Chondrocyte (in vitro differentiated cells): ENCODE results near the gene PLEKHA4. TPM values are rescaled to one million over a fixed set of nuclear protein-coding genes. Genes with fewer than 3 reads are reported as not detected.
A peak's percentile ranks its signal among the peaks of the same experiment; 100 is the strongest.
"Not testable (repeated sequence)": the region's sequence is repeated elsewhere in the genome, so short reads cannot be mapped to it uniquely, and the experiment has no call there.

ENCODE experiments used
- DNase-seq: peaks from one replicate; pipeline ENCODE4 v3.0.0; 2021; ENCODE audit warnings: mixed read lengths, low spot score
- H3K27ac Mint-ChIP-seq: one replicate; pipeline ENCODE4 v1.8.0; 2021; ENCODE audit warnings: mild to moderate bottlenecking, moderate library complexity, mixed read lengths; ENCODE audit not compliant: unreplicated experiment
- H3K27me3 Mint-ChIP-seq: 2 replicates; pipeline ENCODE4 v1.8.0; 2021; ENCODE audit warnings: low read depth, mixed read lengths
- H3K36me3 Mint-ChIP-seq: 2 replicates; pipeline ENCODE4 v1.8.0; 2021; ENCODE audit warnings: low read depth, mixed read lengths
- H3K4me1 Mint-ChIP-seq: 2 replicates; pipeline ENCODE4 v1.8.0; 2021; ENCODE audit warnings: low read depth, mild to moderate bottlenecking, mixed read lengths
- H3K4me3 Mint-ChIP-seq: one replicate; pipeline ENCODE4 v1.8.0; 2021; ENCODE audit warnings: mild to moderate bottlenecking, moderate library complexity, mixed read lengths; ENCODE audit not compliant: unreplicated experiment
- H3K9me3 Mint-ChIP-seq: 2 replicates; pipeline ENCODE4 v1.8.0; 2021; ENCODE audit warnings: low read depth, mixed read lengths
- CTCF ChIP-seq: fragments of 200-600 bp; sonication (generic); IDR thresholded peaks from 2 replicates; pipeline ENCODE4 v1.5.0; 2021; ENCODE audit warnings: antibody characterized with exemption, mild to moderate bottlenecking, moderate library complexity
- total RNA-seq: library from RNA; stranded (reverse); gene quantifications from 3 replicates; pipeline ENCODE4 v1.2.1, GENCODE V29; 2021

Gene PLEKHA4
- total RNA-seq, 1 donor from 2014 or later = 16.8 TPM

- no peaks in the 10 kb centered on the region for H3K27me3 Mint-ChIP-seq
- H3K36me3 Mint-ChIP-seq = peaks cover 7% of the 10 kb centered on the region
- DNase-seq = no peak
- H3K9me3 Mint-ChIP-seq = no peaks in the 10 kb centered on the region
- no peak for TF ChIP-seq CTCF
- H3K27ac Mint-ChIP-seq = no peak overlapping the region
- H3K4me1 Mint-ChIP-seq = peaks cover 11% of the 10 kb centered on the region
- no peak overlapping the region for H3K4me3 Mint-ChIP-seq
Measured at GRCh38 chr19:48881741-48882657, 13.6 kb upstream of the PLEKHA4 start.

GRCh38 chr19:48879696-48880095, 11.3 kb upstream of the PLEKHA4 start:
- H3K27me3 Mint-ChIP-seq, H3K4me3 Mint-ChIP-seq, DNase-seq, H3K9me3 Mint-ChIP-seq, H3K27ac Mint-ChIP-seq: not testable (repeated sequence)
- Mint-ChIP-seq H3K36me3 (peaks cover 23% of the 10 kb centered on the region), H3K4me1 (peaks cover 27% of the 10 kb centered on the region)

- no peak for DNase-seq
- no peak for TF ChIP-seq CTCF
- no peaks in the 10 kb centered on the region for H3K27me3 Mint-ChIP-seq
- H3K4me1 Mint-ChIP-seq = peaks cover 32% of the 10 kb centered on the region
- peaks cover 29% of the 10 kb centered on the region for H3K36me3 Mint-ChIP-seq
- no peaks in the 10 kb centered on the region for H3K9me3 Mint-ChIP-seq
- H3K27ac Mint-ChIP-seq = peak overlapping the region; percentile 78
- no peak overlapping the region for H3K4me3 Mint-ChIP-seq
Measured at GRCh38 chr19:48879025-48879637, 10.7 kb upstream of the PLEKHA4 start.

- no peak for DNase-seq
- Mint-ChIP-seq H3K9me3 (no peaks in the 10 kb centered on the region), H3K36me3 (peaks cover 36% of the 10 kb centered on the region), H3K27ac (peak overlapping the region; percentile 78), H3K27me3 (no peaks in the 10 kb centered on the region), H3K4me1 (peaks cover 40% of the 10 kb centered on the region), H3K4me3 (no peak overlapping the region)
- no peak for TF ChIP-seq CTCF
Measured at GRCh38 chr19:48878196-48879024, 10.0 kb upstream of the PLEKHA4 start.

- peak overlapping the region; percentile 78 for H3K27ac Mint-ChIP-seq
- peaks cover 44% of the 10 kb centered on the region for H3K4me1 Mint-ChIP-seq
- no peaks in the 10 kb centered on the region for H3K27me3 Mint-ChIP-seq
- DNase-seq = no peak
- peaks cover 42% of the 10 kb centered on the region for H3K36me3 Mint-ChIP-seq
- H3K9me3 Mint-ChIP-seq = no peaks in the 10 kb centered on the region
- no peak for TF ChIP-seq CTCF
- H3K4me3 Mint-ChIP-seq = no peak overlapping the region
Measured at GRCh38 chr19:48877855-48878195, 9.4 kb upstream of the PLEKHA4 start.

GRCh38 chr19:48876043-48876981, 7.9 kb upstream of the PLEKHA4 start:
- not testable (repeated sequence) for H3K9me3 Mint-ChIP-seq, DNase-seq, H3K27me3 Mint-ChIP-seq
- Mint-ChIP-seq H3K4me1 (peaks cover 47% of the 10 kb centered on the region), H3K4me3 (peak overlapping the region; percentile 99), H3K27ac (peak overlapping the region; percentile 100), H3K36me3 (peaks cover 44% of the 10 kb centered on the region)
